T follicular helper cell (primary cell): ENCODE results near the gene SSC5D.

Experiments
- DNase-seq: peaks from one replicate; pipeline ENCODE4 v3.0.0-alpha.2; 2020; ENCODE audit warnings: low read depth

The SSC5D gene

GRCh38 chr19:55454787-55455243 is 33.4 kb upstream of the SSC5D start:
- no peak for DNase-seq

- DNase-seq: no peak
Observed at GRCh38 chr19:55455576-55456235, 32.5 kb upstream of the SSC5D start.

GRCh38 chr19:55456347-55456746 is 31.9 kb upstream of the SSC5D start:
- DNase-seq: no peak

DNA sequence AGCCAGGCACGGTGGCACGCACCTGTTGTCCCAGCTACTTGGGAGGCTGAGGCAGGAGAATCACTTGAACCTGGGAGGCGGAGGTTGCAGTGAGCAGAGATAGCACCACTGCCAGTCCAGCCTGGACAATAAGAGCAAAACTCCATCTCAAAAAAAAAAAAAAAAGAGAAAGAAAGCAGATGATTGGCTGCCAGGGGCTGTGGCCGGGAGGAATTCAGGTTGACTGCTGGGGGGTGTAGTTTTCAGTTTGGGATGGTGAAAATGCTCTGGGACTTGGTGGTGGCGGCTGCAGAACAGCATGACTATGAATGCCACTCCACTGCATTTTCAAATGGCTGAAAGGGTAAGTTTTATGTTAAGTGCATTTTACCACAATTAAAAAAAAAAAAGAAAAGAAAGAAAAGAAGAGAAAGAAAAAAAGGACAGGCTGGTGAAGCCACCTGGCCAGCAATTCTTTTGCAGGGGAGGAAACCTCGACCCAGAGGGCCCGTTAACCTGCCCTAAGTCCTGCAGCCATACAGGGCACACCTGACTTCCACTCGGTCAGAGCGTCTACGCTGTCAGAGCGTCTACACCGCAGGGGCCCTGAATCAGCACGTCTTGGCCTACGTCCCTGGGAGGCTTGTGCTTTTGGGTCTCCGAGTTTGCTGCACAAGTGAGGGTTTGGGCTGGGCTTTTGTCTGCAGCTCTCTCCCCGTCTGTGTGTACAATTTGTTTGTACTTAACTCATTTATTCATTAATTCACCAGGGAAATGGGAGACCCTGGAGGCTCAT is 30.4 kb upstream of the SSC5D start:
- no peak for DNase-seq

- no peak for DNase-seq
Observed at GRCh38 chr19:55459551-55459949, 28.7 kb upstream of the SSC5D start.

DNA sequence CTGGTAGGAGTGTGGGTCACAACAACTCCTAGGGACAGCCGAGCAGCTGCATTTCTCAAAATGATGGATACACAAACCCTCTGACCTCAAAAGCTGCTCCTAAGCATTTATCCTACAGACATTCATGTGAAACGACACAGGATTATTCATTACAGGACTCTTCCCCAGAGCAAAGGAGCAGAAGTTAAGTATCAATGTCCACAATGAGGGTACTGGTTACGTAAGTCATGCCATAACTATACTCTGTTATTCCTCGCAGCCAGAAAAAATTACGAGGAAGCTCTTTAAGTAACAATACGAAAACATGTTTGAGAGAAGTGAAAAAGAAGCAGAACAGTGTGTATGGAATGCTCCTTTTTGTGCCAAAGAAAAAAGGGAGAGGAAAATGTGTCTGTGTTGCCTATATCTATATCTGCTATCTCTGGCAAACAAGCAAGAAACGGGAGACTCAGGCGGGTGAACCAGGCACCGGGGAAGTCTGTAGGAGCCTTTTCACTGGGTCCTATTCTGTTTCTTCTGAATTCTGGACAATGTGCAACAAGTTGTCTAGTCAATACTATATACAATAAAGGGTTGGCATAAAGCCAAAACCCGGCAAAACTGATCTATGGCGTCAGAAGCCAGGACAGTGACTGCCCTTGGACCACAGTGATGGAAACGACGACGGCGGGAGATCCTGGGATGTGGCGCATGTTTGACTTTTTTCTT is 28.1 kb upstream of the SSC5D start:
- no peak for DNase-seq

DNA sequence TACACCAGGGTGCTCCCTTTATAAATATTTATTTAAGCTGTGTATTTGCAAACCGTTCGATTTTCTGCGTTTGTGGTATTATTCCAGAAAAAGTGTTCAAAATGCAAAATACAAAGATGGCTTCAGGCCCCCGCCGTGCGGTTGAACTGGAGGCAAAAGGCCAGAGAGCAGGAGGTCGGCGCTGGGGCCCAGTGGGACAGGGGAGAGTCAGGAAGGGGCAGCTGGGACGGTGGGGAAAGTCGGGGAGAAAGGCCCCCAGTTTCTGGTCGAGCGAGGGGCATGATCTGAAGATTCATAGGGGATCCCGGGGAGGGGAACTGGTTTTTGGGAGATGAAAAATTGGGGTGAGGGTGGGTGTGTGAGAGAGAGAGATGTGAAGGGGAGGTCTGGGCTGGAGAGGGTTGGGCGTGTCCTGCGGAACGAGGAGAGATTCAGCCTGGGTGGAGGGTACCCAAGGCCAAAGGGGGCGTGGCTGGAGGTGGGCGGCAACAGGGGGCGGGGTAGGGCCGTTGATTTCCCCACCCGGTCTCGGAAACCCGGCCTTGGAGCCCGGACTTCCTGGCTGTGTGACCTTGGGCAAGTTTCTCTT is 27.5 kb upstream of the SSC5D start:
- DNase-seq: no peak

- peak; percentile 100 for DNase-seq
Observed at GRCh38 chr19:55461259-55461973, 26.8 kb upstream of the SSC5D start, which contains the start of gene ISOC2. Gene ISOC2 (minus strand): TSS chr19:55461642. CDS start chr19:55456486, 5,156 bp downstream.

- no peak for DNase-seq
Observed at GRCh38 chr19:55461974-55462626, 26.1 kb upstream of the SSC5D start.

GRCh38 chr19:55462722-55463121 is 25.5 kb upstream of the SSC5D start:
- no peak for DNase-seq

GRCh38 chr19:55463583-55464031 is 24.6 kb upstream of the SSC5D start:
- no peak for DNase-seq

- no peak for DNase-seq
Observed at GRCh38 chr19:55464039-55464661, 24.1 kb upstream of the SSC5D start.

DNA sequence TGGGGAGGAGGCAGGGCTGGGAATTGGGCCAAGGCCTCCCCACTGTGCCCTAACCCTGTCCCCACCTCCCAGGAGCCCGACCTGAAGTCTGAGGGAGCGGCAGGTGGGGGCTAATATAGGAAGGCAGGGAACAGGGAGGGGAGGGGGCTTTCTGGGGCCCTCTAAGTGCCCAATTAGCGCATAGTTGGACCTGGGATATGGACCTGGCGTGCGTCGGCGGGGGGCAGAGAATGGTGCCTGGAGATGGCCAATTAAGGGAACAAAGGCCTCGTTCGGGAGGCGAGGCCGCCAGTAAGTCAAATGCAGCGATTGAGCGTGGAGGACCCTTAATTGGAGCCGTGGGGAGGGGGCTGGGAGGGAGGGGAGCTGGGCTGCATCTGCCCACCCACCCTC is 23.6 kb upstream of the SSC5D start, which contains the start of gene C19orf85:
C19orf85 (minus strand) TSS at position 90 of the 393 bp plus-strand sequence. CDS start 197 bp downstream, outside the sequence.
- no peak for DNase-seq

DNA sequence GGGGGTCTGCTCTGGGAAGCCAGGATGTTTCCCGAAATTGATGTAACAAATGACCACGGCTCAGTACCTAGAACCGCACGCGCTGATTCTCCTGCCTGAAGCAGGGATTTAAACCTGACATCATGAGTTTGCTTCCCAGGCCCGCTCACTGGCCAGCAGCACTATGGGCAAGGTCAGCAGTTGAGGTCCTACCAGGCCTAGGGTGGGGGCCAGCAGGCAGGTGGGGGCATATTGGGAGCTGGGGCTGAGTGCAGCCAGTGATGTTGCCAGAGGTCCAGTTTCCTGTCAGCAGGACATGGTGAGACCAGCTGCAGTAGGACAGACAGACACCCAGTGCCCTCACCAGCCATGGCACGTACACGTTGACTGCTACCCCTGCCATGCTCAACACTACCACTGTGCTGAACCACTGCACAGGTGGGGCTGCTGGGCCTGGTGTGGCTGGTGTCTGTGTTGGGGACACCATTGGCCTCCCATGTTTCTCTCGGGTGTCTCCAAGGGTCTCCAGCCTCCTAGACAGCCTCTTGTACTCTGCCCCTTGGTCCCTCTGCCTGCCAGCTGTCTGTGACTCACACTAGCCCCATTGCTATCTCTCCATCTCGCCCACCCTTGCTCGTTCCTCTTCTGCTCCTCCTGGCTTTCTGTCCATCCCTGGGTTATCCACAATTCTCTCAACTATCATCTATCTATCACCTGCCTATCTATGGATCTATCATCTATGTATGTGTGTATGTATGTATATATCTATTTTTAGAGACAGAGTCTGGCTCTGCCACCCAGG is 22.6 kb upstream of the SSC5D start:
- no peak for DNase-seq

DNA sequence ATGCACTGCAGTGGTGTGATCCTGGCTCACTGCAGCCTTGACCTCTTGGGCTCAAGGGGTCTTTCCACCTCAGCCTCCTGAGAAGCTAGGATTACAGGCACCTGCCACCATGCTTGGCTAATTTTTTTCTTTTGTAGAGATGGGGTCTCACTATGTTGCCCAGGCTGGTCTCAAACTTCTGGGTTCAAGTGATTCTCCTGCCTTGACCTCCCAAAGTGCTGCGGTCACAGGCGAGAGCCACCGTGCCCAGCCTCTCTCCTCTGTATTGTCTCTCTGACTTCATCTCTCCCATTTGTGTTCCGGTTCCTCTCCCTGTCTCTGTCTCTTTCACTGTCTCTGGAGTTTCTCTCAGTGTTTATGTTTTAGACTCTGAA is 22.0 kb upstream of the SSC5D start:
- DNase-seq: no peak

DNA sequence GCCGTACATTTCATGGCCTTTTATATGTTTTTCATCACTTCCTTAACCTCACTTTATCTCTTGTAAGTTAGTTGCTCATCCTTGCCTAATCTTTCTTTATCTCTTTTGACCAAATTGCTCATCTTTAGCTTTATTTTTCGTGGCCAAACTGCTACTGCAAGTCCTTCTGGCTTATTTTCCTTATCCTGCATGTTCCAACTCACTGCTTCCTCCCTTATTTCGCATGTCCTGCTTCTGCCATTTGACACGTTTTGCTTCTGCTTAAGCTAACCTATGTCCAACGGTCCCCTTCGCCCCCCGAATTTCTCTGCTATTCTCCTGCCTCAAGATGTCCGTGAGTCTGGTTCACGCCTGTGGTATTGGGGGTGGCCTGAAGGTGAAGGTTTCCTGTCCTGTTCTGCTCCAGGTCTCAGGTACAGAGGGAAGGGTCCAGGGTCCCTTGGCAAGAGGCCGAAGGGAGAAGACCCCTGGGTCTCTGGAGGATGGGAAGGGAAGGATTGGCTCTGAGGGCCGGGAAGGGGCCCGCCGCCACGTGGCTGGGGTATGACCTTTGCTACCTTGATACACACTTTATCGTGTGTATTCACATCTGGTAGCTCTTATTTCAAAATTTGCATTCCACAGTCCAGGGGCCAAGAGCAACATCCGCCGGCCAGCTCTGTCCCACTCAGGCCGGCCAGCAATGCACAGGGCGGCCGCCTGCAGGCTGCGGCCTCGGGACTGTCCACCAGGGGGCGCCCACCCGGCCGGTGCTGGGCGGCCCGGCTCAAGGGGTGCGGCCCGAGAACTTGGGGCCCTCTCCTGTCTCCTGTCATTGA is 20.8 kb upstream of the SSC5D start:
- DNase-seq: peak; percentile 42

GRCh38 chr19:55468054-55468393 is 20.2 kb upstream of the SSC5D start:
- no peak for DNase-seq

DNA sequence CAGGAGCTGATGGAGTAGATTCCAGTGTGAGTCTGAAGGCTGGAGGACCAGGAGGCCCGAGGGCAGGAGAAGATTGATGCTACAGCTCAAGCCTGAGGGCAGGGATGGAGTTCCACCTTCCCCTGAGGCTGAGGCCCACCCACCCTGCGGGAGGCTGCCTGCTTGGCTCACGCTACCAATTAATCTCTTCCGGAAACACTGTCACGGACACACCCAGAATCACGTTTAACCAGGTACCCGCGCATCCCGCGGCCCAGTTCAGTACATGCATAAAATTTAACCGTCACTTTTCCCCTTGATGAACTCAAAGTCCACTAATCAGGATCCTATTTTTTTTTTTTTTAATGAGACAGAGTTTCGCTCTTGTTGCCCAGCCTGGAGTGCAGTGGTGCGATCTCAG is 17.0 kb upstream of the SSC5D start:
- no peak for DNase-seq

- no peak for DNase-seq
Observed at GRCh38 chr19:55472463-55472862, 15.8 kb upstream of the SSC5D start.
